ENCODE results near the gene SLC35E3. TPM values are rescaled to one million over a fixed set of nuclear protein-coding genes. Genes with fewer than 3 reads are reported as not detected.

SLC35E3 gene
- total RNA-seq, result 2.0 TPM

- Histone ChIP-seq H3K9me3 (no peaks in the 10 kb centered on the region), H3K27ac (peak within 1 kb of the TSS; percentile 72 to 75), H3K27me3 (no peaks in the 10 kb centered on the region), H3K4me1 (peaks cover 0 to 7% of the 10 kb centered on the region in 2 donors), H3K4me3 (peak within 1 kb of the TSS; percentile 66 to 85), H3K36me3 (peaks cover 0 to 9% of the 10 kb centered on the region in 2 donors)
- intact Hi-C loops (cut with DNase I), result loop anchor here (1.0 kb wide), 3 partner anchors 60 to 414 kb away; partner anchors contain the start of genes MDM1, MDM2 and NUP107
- no peak for TF ChIP-seq CTCF (IDR thresholded peaks at IDR 0.05)
- DNase-seq (ENCODE audit: low spot score in 2 of 2), result peak; percentile 68 to 94
Measured at GRCh38 chr12:68745904-68746571, at the start of gene SLC35E3. Gene SLC35E3 (plus strand): TSS chr12:68746176. CDS start chr12:68746378, 202 bp downstream.

GRCh38 chr12:68699486-68699885, 46.5 kb upstream of the SLC35E3 start:
- intact Hi-C loops (cut with DNase I), result no loop called here
- TF ChIP-seq CTCF (IDR thresholded peaks at IDR 0.05), result no peak

DNA sequence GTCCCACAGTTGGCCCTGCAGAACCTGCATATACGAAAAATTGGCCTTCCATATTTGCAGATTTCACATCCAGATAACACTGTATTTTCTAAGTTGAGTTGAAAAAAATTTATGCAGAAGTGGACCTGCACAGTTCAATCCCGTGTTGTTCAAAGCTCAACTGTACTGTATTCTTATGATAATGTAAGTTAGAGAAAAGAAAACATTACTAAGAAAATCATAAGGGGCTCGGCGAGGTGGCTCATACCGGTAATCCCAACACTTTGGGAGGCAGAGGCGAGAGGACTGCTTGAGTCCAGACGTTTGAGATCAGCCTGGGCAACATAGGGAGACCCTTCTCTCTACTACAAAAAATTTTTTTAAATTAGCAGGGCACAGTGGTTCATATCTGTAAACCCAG, 18.2 kb upstream of the SLC35E3 start:
- no peaks in the 10 kb centered on the region for H3K27me3 ChIP-seq
- TF ChIP-seq CTCF (IDR thresholded peaks at IDR 0.05), result no peak
- intact Hi-C loops (cut with DNase I), result no loop called here
- H3K27ac ChIP-seq, result no peak overlapping the region
- H3K4me3 ChIP-seq, result no peak overlapping the region
- no peaks in the 10 kb centered on the region for H3K4me1 ChIP-seq
- DNase-seq (ENCODE audit: low spot score in 2 of 2), result no peak
- no peaks in the 10 kb centered on the region for H3K9me3 ChIP-seq
- peaks cover 27 to 49% of the 10 kb centered on the region in 2 donors for H3K36me3 ChIP-seq

More at GRCh38 chr12:68699486-68699885, 46.5 kb upstream of the SLC35E3 start:
- H3K27ac ChIP-seq, result no peak overlapping the region
- no peaks in the 10 kb centered on the region for H3K27me3 ChIP-seq
- no peaks in the 10 kb centered on the region for H3K9me3 ChIP-seq
- no peak for DNase-seq (ENCODE audit: low spot score in 2 of 2)
- H3K4me3 ChIP-seq, result no peak overlapping the region
- no peaks in the 10 kb centered on the region for H3K4me1 ChIP-seq
- peaks cover 50 to 73% of the 10 kb centered on the region in 2 donors for H3K36me3 ChIP-seq

GRCh38 chr12:68733661-68734071, 12.3 kb upstream of the SLC35E3 start:
- DNase-seq (ENCODE audit: low spot score in 2 of 2), result no peak
- H3K27me3 ChIP-seq, result no peaks in the 10 kb centered on the region
- H3K9me3 ChIP-seq, result no peaks in the 10 kb centered on the region
- no peak overlapping the region for H3K4me3 ChIP-seq
- intact Hi-C loops (cut with DNase I), result no loop called here
- H3K4me1 ChIP-seq, result no peaks in the 10 kb centered on the region
- peaks cover 24 to 63% of the 10 kb centered on the region in 2 donors for H3K36me3 ChIP-seq
- TF ChIP-seq CTCF (IDR thresholded peaks at IDR 0.05), result no peak
- no peak overlapping the region for H3K27ac ChIP-seq

GRCh38 chr12:68739891-68740290, 6.1 kb upstream of the SLC35E3 start:
- Histone ChIP-seq H3K36me3 (peaks cover 13 to 37% of the 10 kb centered on the region in 2 donors), H3K9me3 (no peaks in the 10 kb centered on the region), H3K4me1 (no peaks in the 10 kb centered on the region), H3K27ac (no peak overlapping the region), H3K27me3 (no peaks in the 10 kb centered on the region), H3K4me3 (no peak overlapping the region)
- no peak for TF ChIP-seq CTCF (IDR thresholded peaks at IDR 0.05)
- intact Hi-C loops (cut with DNase I), result no loop called here
- no peak for DNase-seq (ENCODE audit: low spot score in 2 of 2)
